CD8-positive, alpha-beta memory T cell (primary cell): ENCODE measurements around the gene PNPO. TPM values are rescaled to one million over a fixed set of nuclear protein-coding genes. Genes with fewer than 3 reads are reported as not detected.

Source experiments
- CTCF ChIA-PET: fragments of 350-600 bp; sonication (Branson Sonifier 250); formaldehyde crosslinking; loops from one replicate; lab custom pipeline; 2021; ENCODE audit warnings: antibody characterized with exemption; lab: Charles Lee
- POLR2A ChIA-PET: fragments of 350-600 bp; sonication (Branson Sonifier 250); formaldehyde crosslinking; loops from one replicate; lab custom pipeline; 2021; ENCODE audit warnings: antibody characterized with exemption; lab: Charles Lee
- DNase-seq, 5 donors: peaks; one replicate each; pipeline versions ENCODE4 v3.0.0 to v3.0.0-alpha.2; 2020 to 2022; ENCODE audit warnings: mixed read lengths in 1 of 5
- H3K27ac ChIP-seq: one replicate; pipeline ENCODE4 v1.7.0; 2013; ENCODE audit warnings: low read depth, mild to moderate bottlenecking, low read length, moderate library complexity
- H3K27me3 ChIP-seq: 2 replicates; pipeline ENCODE4 v1.7.0; 2013; ENCODE audit warnings: low read length, mild to moderate bottlenecking; ENCODE audit not compliant: insufficient read depth, poor library complexity, severe bottlenecking
- H3K36me3 ChIP-seq: 2 replicates; pipeline ENCODE4 v1.7.0; 2013; ENCODE audit warnings: mild to moderate bottlenecking, low read length, moderate library complexity; ENCODE audit not compliant: insufficient read depth
- H3K4me1 ChIP-seq: 2 replicates; pipeline ENCODE4 v1.7.0; 2013; ENCODE audit warnings: mild to moderate bottlenecking, low read length, moderate library complexity; ENCODE audit not compliant: insufficient read depth
- H3K4me3 ChIP-seq: 2 replicates; pipeline ENCODE4 v1.7.0; 2013; ENCODE audit warnings: mild to moderate bottlenecking, low read length
- H3K9me3 ChIP-seq: 2 replicates; pipeline ENCODE4 v1.7.0; 2013; ENCODE audit warnings: mild to moderate bottlenecking, low read length
- H3K27ac Mint-ChIP-seq, 8 donors: one replicate each; pipeline ENCODE4 v1.8.0; 2020 to 2021; ENCODE audit warnings: mixed read lengths in 8 of 8, mild to moderate bottlenecking in 6 of 8, inconsistent platforms in 3 of 8, moderate library complexity in 3 of 8
- H3K27me3 Mint-ChIP-seq, 2 donors: one replicate each; pipeline ENCODE4 v1.8.0; 2020 to 2021; ENCODE audit warnings: mixed read lengths in 2 of 2, mild to moderate bottlenecking in 1 of 2, moderate library complexity in 1 of 2
- H3K36me3 Mint-ChIP-seq, 3 donors: one replicate each; pipeline ENCODE4 v1.8.0; 2020 to 2021; ENCODE audit warnings: mixed read lengths in 3 of 3, inconsistent platforms in 1 of 3, mild to moderate bottlenecking in 1 of 3
- H3K4me1 Mint-ChIP-seq, 3 donors: one replicate each; pipeline ENCODE4 v1.8.0; 2020 to 2021; ENCODE audit warnings: mixed read lengths in 3 of 3, inconsistent platforms in 1 of 3, mild to moderate bottlenecking in 1 of 3
- H3K4me3 Mint-ChIP-seq, 7 donors: one replicate each; pipeline ENCODE4 v1.8.0; 2020 to 2021; ENCODE audit warnings: mixed read lengths in 7 of 7, mild to moderate bottlenecking in 6 of 7, moderate library complexity in 4 of 7, inconsistent platforms in 2 of 7
- H3K9me3 Mint-ChIP-seq, 5 donors: one replicate each; pipeline ENCODE4 v1.8.0; 2020 to 2022; ENCODE audit warnings: mixed read lengths in 5 of 5, mild to moderate bottlenecking in 3 of 5, moderate library complexity in 2 of 5, inconsistent platforms in 1 of 5
- polyA plus RNA-seq: library from polyadenylated mRNA; unstranded; fragments of 300-500 nt; fragmentation: Illumina TruSeq; gene quantifications from one replicate; pipeline ENCODE4 v1.2.3, GENCODE V29; 2021
- total RNA-seq, 2 experiments: library from RNA; stranded (reverse); gene quantifications; one replicate each; pipeline ENCODE4 v1.2.3, GENCODE V29; 2021

PNPO gene
- total and polyA plus RNA-seq, 3 experiments from 2014 or later = 20.3 to 57.7 (median 55.5) TPM

GRCh38 chr17:47950448-47950847, 9.1 kb downstream of the PNPO start:
- CTCF ChIA-PET = interaction anchor here (0.5 to 17.2 kb wide), 11 partner anchors 9 to 110 kb away, joined by 3 to 191 read pairs (median 5); partner anchors contain the start of genes CDK5RAP3, PNPO and SCRN2

GRCh38 chr17:47952171-47953021, 11.0 kb downstream of the PNPO start:
- Histone ChIP-seq H3K27ac (no peak overlapping the region), H3K4me1 (peaks cover 19% of the 10 kb centered on the region), H3K4me3 (no peak overlapping the region), H3K9me3 (no peaks in the 10 kb centered on the region), H3K36me3 (no peaks in the 10 kb centered on the region), H3K27me3 (no peaks in the 10 kb centered on the region)
- peak in 1 of 5 donors; percentile 36 for DNase-seq
- Mint-ChIP-seq H3K36me3 (peaks cover 0 to 10% (median 1%) of the 10 kb centered on the region in 3 donors), H3K27me3 (no peaks in the 10 kb centered on the region), H3K9me3 (no peaks in the 10 kb centered on the region), H3K4me1 (peaks cover 13 to 16% (median 13%) of the 10 kb centered on the region in 3 donors), H3K4me3 (no peak overlapping the region), H3K27ac (no peak overlapping the region)
- ChIA-PET CTCF (interaction anchor here (3.5 to 17.2 kb wide), 3 partner anchors 11 to 69 kb away, joined by 10 to 191 read pairs (median 24); partner anchors contain the start of genes CDK5RAP3 and PNPO), POLR2A (interaction anchor here (1.5 kb wide), 1 partner anchor 11 kb away, joined by 3 read pairs; the partner anchor contains the start of gene PNPO)

More at GRCh38 chr17:47950448-47950847, 9.1 kb downstream of the PNPO start:
- peak overlapping the region in 4 of 8 donors; percentile 25 to 75 (median 66) for H3K27ac Mint-ChIP-seq
- no peaks in the 10 kb centered on the region for H3K9me3 ChIP-seq
- no peak for DNase-seq
- POLR2A ChIA-PET = interaction anchor here (0.8 to 1.2 kb wide), 2 partner anchors 9 to 20 kb away, joined by 3 to 5 read pairs; partner anchors contain the start of genes CDK5RAP3 and PNPO
- H3K4me1 Mint-ChIP-seq = peaks cover 20 to 30% (median 22%) of the 10 kb centered on the region in 3 donors
- no peak overlapping the region for H3K4me3 ChIP-seq
- no peak overlapping the region for H3K4me3 Mint-ChIP-seq
- H3K9me3 Mint-ChIP-seq = no peaks in the 10 kb centered on the region
- no peaks in the 10 kb centered on the region for H3K27me3 Mint-ChIP-seq
- no peak overlapping the region for H3K27ac ChIP-seq
- H3K36me3 Mint-ChIP-seq = peaks cover 0 to 21% (median 5%) of the 10 kb centered on the region in 3 donors
- no peaks in the 10 kb centered on the region for H3K27me3 ChIP-seq
- H3K4me1 ChIP-seq = peaks cover 34% of the 10 kb centered on the region
- H3K36me3 ChIP-seq = no peaks in the 10 kb centered on the region

- Mint-ChIP-seq H3K4me3 (no peak overlapping the region), H3K9me3 (no peaks in the 10 kb centered on the region), H3K4me1 (peaks cover 13 to 14% (median 13%) of the 10 kb centered on the region in 3 donors), H3K27me3 (no peaks in the 10 kb centered on the region), H3K27ac (no peak overlapping the region), H3K36me3 (peaks cover 0 to 6% (median 1%) of the 10 kb centered on the region in 3 donors)
- Histone ChIP-seq H3K36me3 (no peaks in the 10 kb centered on the region), H3K9me3 (no peaks in the 10 kb centered on the region), H3K4me3 (no peak overlapping the region), H3K4me1 (peaks cover 18% of the 10 kb centered on the region), H3K27ac (no peak overlapping the region), H3K27me3 (no peaks in the 10 kb centered on the region)
- POLR2A ChIA-PET = no interaction called here
- CTCF ChIA-PET = interaction anchor here (0.9 to 17.2 kb wide), 3 partner anchors 9 to 16 kb away, joined by 3 to 191 read pairs (median 4); partner anchors contain the start of gene CDK5RAP3
- DNase-seq = peak in 1 of 5 donors; percentile 10
Observed at GRCh38 chr17:47953909-47954308, 12.5 kb downstream of the PNPO start.

GRCh38 chr17:47955497-47956461, 14.4 kb downstream of the PNPO start:
- ChIA-PET POLR2A (no interaction called here), CTCF (interaction anchor here (3.3 to 17.2 kb wide), 2 partner anchors 10 to 15 kb away, joined by 24 to 191 read pairs; partner anchors contain the start of gene CDK5RAP3)
- H3K27me3 Mint-ChIP-seq = peaks cover 0 to 1% of the 10 kb centered on the region in 2 donors
- H3K36me3 Mint-ChIP-seq = peaks cover 0 to 5% (median 1%) of the 10 kb centered on the region in 3 donors
- no peaks in the 10 kb centered on the region for H3K4me1 Mint-ChIP-seq
- Histone ChIP-seq H3K27me3 (no peaks in the 10 kb centered on the region), H3K27ac (no peak overlapping the region), H3K9me3 (no peaks in the 10 kb centered on the region), H3K4me1 (no peaks in the 10 kb centered on the region), H3K36me3 (no peaks in the 10 kb centered on the region), H3K4me3 (no peak overlapping the region)
- H3K27ac Mint-ChIP-seq = peak overlapping the region in 1 of 8 donors; percentile 52
- H3K4me3 Mint-ChIP-seq = no peak overlapping the region
- DNase-seq = peak in 1 of 5 donors; percentile 27
- no peaks in the 10 kb centered on the region for H3K9me3 Mint-ChIP-seq

GRCh38 chr17:47956791-47957590, 15.6 kb downstream of the PNPO start:
- Mint-ChIP-seq H3K9me3 (no peaks in the 10 kb centered on the region), H3K4me1 (no peaks in the 10 kb centered on the region), H3K36me3 (peaks cover 0 to 5% (median 1%) of the 10 kb centered on the region in 3 donors), H3K27me3 (peaks cover 0 to 1% of the 10 kb centered on the region in 2 donors), H3K4me3 (no peak overlapping the region), H3K27ac (no peak overlapping the region)
- DNase-seq = peak in 1 of 5 donors; percentile 19
- H3K36me3 ChIP-seq = no peaks in the 10 kb centered on the region
- H3K4me1 ChIP-seq = no peaks in the 10 kb centered on the region
- H3K27me3 ChIP-seq = no peaks in the 10 kb centered on the region
- H3K4me3 ChIP-seq = no peak overlapping the region
- no peak overlapping the region for H3K27ac ChIP-seq
- ChIA-PET CTCF (interaction anchor here (1.7 to 17.2 kb wide), 3 partner anchors 9 to 13 kb away, joined by 3 to 191 read pairs (median 24); partner anchors contain the start of gene CDK5RAP3), POLR2A (no interaction called here)
- H3K9me3 ChIP-seq = no peaks in the 10 kb centered on the region

- DNase-seq = peak in 1 of 5 donors; percentile 35
- H3K27ac Mint-ChIP-seq = peak within 1 kb of the TSS in 2 of 8 donors; percentile 36 to 50
- CTCF ChIA-PET = interaction anchor here (1.3 to 17.2 kb wide), 4 partner anchors 9 to 13 kb away, joined by 3 to 191 read pairs (median 14); partner anchors contain the start of gene CDK5RAP3
- H3K27me3 ChIP-seq = no peaks in the 10 kb centered on the region
- H3K27ac ChIP-seq = no peak within 1 kb of the TSS
- no peaks in the 10 kb centered on the region for H3K9me3 Mint-ChIP-seq
- POLR2A ChIA-PET = no interaction called here
- peaks cover 0 to 1% of the 10 kb centered on the region in 2 donors for H3K27me3 Mint-ChIP-seq
- H3K36me3 Mint-ChIP-seq = peaks cover 0 to 4% (median 1%) of the 10 kb centered on the region in 3 donors
- no peaks in the 10 kb centered on the region for H3K4me1 ChIP-seq
- no peaks in the 10 kb centered on the region for H3K36me3 ChIP-seq
- H3K4me3 ChIP-seq = no peak within 1 kb of the TSS
- H3K4me3 Mint-ChIP-seq = no peak within 1 kb of the TSS
- no peaks in the 10 kb centered on the region for H3K4me1 Mint-ChIP-seq
- H3K9me3 ChIP-seq = no peaks in the 10 kb centered on the region
Observed at GRCh38 chr17:47957591-47958490, 16.5 kb downstream of the PNPO start, which contains the start of gene PRR15L. PRR15L (minus strand) TSS chr17:47957883; CDS start chr17:47953234, 4,649 bp downstream.
